MG63 (cell line): ENCODE data around the gene DUOX1. TPM values are rescaled to one million over a fixed set of nuclear protein-coding genes. Genes with fewer than 3 reads are reported as not detected.

Experiments used
- total RNA-seq: library from RNA; depleted of rRNA; stranded (reverse); fragments of >200 nt; shearing (Covaris generic); gene quantifications from 2 replicates; pipeline ENCODE4 v1.2.3, GENCODE V29; 2014; ENCODE audit warnings: low replicate concordance; rRNA removed

DUOX1 gene
- total RNA-seq, 1 experiment from 2014 or later = not detected

Other genes starting within 250 kb of the DUOX1 start
- not detected in 2 replicates for gene TERB2, start 173.3 kb upstream of the DUOX1 start, total RNA-seq
- 25.8 and 39.1 TPM in 2 replicates for gene SORD, start 106.8 kb upstream of the DUOX1 start, total RNA-seq
- not detected in 2 replicates for gene DUOX2, start 15.8 kb upstream of the DUOX1 start, total RNA-seq
- not detected in 2 replicates for gene DUOXA2, start 15.7 kb upstream of the DUOX1 start, total RNA-seq
- not detected in 2 replicates for gene DUOXA1, start 115 bp upstream of the DUOX1 start, total RNA-seq
- gene SHF, start 58.0 kb downstream of the DUOX1 start, total RNA-seq = 0.33 TPM in 1 of 2 replicates, not detected in the other
- gene SLC28A2, start 122.2 kb downstream of the DUOX1 start, total RNA-seq = not detected in 2 replicates
- gene GATM, start 248.6 kb downstream of the DUOX1 start, total RNA-seq = 0.23 TPM in 1 of 2 replicates, not detected in the other